SIG-M5 treated with dmso at 0.1 percent for 504 hours (cell line): ENCODE results near the gene NCDN.
"Not testable (repeated sequence)": the region's sequence is repeated elsewhere in the genome, so short reads cannot be mapped to it uniquely, and the experiment has no call there.

Experiments used
- DNase-seq: peaks from one replicate; lab custom pipeline; 2025; ENCODE audit not compliant: unreplicated experiment; lab: John Stamatoyannopoulos, UW

The NCDN gene

DNA sequence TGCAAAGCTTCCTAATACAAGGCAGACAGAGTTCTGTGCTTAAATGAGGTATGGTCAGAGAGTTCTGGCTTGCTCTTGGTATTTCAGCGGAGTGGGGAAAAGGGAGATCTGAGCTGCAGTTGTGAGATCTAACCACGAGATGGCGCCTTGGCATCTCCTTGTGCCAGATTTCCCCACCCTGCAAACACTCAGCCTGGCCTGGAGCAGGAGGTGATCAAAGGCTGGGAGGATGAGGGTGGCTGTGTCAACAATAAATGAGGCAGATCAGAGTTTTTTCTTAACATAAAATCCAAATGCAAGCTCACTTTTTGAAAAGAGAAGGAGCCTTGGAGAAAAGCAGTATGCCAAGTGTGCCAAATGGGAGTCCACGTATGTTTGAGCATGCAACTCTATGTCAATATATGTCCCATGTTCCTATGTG, 11.4 kb downstream of the NCDN start:
- peak; percentile 58 for DNase-seq

DNA sequence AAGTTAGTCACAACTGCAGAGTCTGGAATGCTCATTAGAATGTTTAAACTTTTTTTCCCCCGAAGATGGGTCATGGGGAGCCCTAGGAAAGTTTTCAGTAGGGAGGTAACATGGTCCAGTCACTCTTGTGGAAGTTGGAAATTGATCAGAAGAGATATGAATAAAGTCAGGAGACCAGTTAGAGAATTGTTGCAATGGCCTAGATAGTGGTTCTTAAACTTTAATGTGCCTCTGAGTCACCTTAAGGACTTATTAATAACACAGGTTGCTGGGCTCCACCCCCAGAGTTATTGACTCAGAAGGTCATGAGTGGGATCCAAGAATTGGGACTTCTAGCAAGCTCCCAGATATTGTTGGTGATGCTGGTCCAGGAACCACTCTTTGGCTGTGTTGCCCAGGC, 12.3 kb downstream of the NCDN start:
- no peak for DNase-seq

DNA sequence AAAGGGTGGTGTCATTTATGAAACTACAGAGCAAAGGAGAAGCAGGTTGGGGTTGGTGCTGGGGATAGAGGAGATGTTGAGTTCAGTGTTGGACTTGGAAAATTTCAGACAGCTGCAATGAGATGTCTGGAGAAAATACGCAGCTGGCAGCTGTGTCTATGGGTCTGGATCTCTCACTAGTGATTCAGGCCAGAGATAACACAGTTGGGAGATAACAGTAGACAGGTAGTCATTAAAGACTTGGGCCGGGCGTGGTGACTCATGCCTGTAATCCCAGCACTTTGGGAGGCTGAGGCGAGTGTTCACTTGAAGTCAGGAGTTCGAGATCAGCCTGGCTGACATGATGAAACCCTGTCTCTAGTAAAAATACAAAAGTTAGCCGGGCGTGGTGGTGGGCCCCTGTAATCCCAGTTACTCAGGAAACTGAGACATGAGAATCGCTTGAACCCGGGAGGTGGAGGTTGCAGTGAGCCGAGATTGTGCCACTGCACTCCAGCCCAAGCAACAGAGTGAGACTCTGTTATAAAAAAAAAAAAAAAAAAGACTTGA, 13.1 kb downstream of the NCDN start:
- DNase-seq, result no peak

DNA sequence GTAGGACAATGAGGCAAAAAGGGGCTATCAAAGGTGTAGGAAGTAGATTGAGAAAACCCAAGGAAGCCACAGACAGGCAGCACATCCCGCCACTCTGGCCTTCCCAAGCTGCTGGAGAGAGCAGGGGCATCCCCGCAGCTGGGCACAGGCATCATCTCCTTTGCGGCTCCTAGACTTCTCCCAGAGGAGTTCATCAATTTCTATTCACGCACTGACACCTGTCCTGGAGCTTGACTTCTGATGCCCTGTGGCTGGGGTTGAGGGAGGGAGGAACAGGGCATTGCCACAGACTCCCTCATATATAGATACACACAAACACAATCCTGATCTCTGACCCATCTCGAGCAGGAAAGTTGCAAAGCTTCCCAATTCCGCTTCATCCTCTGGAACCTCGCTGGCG, 13.7 kb downstream of the NCDN start:
- no peak for DNase-seq

DNA sequence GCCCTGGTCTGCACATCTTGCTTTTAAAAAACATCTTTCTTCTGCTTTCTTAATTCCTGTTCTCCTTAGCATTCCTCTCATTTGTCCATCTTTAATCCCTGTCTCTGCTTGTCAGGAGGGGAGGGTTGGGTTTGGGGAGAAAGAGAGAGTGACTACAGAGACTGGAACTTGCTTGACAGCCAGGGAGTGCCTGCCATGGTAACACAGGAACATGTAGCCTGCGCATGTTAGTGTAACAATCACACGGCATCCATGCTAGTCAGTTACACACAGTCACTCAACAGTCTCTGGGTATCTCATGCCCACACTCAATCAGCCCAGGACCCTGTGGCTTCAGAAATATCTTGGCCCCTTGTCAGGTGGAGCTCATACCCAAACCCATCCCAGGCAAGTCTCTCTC, 14.7 kb downstream of the NCDN start:
- no peak for DNase-seq

DNA sequence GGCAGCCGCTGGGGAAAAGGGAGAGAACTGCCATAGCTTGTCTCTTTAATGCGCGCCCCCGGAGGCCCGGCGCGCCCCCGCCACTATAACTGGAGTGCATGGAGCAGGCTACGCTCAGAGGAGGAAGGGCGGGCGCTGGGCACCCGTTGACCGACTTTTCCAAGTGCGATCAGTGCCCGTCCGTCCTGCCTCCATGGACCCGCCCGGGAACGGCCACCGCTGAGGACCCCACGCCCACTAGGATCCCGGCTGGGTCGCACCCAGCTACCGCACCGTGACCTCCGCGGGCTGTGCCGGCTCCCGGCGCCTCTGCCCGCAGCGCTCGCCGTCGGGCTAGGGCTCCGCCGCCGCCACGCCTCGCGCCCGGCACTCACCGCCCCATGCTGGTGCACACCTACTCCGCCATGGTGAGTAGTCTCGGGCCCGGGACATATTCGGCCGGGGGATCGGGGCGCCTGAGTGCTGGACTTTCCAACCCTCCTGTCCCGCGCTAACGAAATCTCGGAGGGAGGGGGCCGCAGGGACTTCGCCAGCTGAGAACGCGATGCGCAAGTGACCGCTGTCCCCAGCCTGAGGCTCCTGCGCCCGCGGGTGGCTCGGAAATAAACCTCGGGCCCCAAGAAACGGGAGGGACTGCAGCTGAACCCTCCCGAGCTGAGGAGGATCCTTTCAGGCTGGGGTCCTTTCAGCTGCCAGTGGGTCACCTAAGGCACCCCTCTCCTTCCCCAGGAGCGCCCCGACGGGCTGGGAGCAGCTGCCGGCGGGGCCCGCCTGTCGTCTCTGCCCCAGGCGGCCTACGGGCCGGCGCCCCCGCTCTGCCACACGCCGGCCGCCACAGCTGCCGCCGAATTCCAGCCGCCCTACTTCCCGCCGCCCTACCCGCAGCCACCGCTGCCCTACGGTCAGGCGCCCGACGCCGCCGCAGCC, 15.9 kb downstream of the NCDN start, which contains the start of gene TFAP2E:
Gene TFAP2E, plus strand, starts transcription at position 117 of the 927 bp plus-strand sequence. Its CDS starts 264 bp downstream, at position 381.
- DNase-seq, result no peak

DNA sequence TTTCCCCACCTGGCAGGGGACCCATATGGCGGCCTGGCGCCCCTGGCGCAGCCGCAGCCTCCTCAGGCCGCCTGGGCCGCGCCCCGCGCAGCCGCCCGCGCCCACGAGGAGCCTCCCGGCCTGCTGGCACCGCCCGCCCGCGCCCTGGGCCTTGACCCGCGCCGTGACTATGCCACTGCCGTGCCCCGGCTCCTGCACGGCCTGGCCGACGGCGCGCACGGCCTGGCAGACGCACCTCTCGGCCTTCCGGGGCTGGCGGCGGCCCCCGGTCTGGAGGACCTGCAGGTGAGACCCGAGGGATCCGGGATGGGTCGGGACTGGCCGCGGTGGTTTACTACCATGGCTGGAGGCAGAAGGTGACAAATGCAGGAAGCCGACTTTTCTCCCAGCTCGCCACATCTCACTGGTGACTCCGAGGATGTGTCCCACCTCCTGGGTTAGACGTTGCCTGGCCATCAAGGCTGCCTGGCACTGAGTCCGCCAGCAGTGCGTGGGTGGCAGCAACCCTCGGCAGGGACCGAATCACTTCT, 16.6 kb downstream of the NCDN start:
- no peak for DNase-seq

DNA sequence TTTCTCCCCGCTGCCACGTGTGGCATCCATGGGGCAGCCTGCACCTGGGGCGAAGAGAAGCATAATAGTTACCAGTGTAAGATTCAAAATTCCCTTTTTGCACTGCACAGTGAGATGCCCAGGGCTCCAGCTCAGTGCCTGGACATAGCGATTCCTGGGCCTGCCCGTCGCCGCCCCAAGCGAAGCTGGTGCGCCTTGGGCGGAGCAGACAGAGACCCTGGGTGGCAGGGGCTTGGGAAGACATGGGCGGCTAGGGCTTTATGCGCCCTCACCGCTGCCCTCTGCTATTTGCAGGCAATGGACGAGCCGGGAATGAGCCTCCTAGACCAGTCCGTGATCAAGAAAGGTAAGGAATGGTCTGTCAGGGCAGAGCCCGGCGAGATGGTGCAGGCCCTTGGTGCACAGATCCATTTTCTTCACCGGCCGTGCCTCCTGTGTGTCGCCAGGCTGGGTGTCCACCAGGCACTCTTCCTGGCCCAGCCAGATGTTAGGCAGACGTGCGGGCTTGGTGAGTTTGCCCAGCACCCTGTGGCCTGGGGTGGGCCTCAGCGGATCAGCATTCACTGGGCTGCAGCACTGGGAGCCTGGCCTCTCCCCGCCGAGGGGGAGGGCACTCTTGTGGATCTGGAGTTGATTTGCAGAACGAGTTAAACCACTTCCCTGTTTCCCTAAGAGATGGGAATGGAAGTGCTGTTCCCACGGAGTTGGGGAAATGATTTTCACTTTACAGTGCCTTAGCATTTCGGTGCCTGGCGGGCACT, 17.2 kb downstream of the NCDN start:
- no peak for DNase-seq

DNA sequence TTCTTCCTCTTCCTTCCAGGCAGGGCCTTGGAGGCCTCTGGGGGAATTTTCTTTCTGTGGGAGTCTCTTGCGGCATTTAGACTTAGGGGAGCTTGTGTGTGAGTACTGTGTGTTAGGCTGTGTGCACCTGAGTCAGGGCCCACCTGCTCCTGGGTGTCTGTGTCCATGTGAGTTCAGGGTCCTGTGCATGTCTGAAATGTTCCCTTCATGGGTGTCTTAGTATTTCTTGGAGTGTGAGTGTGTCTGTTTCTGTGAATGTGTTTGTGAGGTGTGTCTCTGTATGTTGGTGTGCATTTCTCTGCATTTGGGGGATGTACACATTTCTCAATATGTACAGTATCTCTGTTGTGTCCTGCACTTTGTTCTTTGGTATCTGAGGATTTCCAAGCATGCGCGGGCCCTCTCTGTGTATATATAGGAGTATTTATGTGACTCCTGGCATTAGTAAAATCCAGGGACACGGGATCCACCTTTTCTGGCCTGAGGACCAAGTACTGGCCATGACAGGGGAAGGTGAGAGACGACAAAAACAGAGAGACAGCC, 17.9 kb downstream of the NCDN start:
- DNase-seq, result no peak

DNA sequence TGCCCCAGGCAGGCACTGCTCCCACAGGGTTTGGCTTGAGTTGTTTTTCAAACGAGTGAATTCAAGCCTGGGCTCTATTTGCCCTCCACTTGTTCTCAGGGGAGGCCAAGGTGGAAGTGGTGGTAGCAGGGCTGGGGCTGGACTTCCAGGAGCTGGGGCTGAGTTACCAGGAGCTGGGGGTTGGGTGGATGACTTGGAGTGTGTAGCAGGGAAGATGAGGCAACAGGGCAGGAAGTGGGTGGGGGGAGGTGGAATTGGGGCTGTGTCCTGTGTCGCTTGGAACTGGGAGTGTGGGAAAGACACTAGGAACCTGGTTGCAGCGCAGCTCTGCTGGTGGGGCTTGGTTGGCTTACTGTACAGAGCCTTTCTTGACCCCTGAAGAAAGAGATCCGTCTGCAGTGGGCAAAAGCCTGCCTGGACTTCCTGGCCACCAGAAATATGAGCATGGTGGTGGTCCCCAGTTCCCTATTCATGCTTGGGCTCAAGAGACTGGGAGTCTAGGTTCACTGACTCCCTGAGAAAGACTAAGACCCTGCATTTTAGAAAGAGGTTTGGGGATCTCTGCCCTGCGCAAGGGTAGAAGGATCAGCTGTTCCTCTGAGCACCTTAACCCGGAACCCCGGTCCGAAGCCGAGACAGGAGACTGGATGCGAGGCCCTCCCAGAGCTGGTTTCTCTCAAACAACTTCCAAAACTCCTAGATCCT, 18.6 kb downstream of the NCDN start:
- no peak for DNase-seq

DNA sequence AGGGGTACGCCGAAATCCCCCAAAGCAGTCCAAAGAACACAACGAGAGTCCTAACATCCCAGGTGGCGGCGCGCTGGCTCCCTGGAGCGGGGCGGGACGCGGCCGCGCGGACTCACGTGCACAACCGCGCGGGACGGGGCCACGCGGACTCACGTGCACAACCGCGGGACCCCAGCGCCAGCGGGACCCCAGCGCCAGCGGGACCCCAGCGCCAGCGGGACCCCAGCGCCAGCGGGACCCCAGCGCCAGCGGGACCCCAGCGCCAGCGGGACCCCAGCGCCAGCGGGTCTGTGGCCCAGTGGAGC, 19.1 kb downstream of the NCDN start:
- not testable (repeated sequence) for DNase-seq

DNA sequence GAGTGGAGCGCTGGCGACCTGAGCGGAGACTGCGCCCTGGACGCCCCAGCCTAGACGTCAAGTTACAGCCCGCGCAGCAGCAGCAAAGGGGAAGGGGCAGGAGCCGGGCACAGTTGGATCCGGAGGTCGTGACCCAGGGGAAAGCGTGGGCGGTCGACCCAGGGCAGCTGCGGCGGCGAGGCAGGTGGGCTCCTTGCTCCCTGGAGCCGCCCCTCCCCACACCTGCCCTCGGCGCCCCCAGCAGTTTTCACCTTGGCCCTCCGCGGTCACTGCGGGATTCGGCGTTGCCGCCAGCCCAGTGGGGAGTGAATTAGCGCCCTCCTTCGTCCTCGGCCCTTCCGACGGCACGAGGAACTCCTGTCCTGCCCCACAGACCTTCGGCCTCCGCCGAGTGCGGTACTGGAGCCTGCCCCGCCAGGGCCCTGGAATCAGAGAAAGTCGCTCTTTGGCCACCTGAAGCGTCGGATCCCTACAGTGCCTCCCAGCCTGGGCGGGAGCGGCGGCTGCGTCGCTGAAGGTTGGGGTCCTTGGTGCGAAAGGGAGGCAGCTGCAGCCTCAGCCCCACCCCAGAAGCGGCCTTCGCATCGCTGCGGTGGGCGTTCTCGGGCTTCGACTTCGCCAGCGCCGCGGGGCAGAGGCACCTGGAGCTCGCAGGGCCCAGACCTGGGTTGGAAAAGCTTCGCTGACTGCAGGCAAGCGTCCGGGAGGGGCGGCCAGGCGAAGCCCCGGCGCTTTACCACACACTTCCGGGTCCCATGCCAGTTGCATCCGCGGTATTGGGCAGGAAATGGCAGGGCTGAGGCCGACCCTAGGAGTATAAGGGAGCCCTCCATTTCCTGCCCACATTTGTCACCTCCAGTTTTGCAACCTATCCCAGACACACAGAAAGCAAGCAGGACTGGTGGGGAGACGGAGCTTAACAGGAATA, 19.7 kb downstream of the NCDN start:
- peak; percentile 38 for DNase-seq

DNA sequence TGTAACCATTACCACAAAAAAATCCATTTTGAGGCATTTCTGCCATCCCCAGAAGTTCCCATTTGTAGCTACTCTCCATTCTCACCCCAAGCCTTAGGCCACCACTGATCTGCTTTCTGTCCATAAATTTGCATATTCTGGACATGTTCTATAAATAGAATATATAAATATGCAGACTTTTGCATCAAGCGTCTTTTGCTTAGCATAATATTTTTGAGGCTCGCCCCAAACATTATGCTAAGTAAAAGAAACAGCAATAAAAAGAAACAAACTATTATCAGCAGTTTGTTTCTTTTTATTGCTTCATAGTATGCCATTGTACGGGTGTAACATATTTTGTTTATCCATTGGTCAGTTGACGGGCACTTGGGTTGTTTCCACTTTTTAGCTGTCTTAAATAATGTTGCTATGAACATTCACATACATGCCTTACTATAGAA, 23.4 kb downstream of the NCDN start:
- DNase-seq, result no peak

DNA sequence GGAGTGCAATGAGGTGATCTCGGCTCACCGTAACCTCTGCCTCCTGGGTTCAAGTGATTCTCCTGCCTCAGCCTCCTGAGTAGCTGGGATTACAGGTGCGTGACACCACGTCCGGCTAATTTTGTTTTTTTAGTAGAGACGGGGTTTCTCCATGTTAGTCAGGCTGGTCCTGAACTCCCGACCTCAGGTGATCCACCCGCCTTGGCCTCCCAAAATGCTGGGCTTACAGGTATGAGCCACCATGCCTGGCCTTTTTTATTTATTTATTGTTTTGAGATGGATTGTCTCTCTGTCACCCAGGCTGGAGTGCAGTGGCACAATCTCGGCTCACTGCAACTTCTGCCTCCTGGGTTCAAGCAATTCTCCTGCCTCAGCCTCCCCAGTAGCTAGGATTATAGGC, 24.0 kb downstream of the NCDN start:
- DNase-seq, result not testable (repeated sequence)

DNA sequence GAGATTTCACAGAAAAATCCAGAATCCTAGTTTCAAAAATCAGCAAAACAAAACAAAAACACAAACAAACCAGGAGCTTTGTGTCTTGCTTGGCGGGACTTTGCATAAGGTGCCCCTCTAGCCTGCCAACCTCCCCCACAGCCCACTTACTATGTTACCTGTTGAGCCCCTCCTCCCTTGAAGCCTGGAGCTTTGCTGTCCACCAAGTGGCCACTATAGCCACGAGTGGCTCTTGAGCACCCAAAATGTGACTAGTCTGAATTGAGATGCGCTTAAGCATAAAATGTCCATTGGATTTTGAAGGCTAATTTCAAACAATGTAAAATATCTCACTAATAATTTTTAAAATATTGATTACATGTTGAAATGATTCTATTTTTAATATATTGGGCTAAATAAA, 27.7 kb downstream of the NCDN start:
- DNase-seq, result no peak

DNA sequence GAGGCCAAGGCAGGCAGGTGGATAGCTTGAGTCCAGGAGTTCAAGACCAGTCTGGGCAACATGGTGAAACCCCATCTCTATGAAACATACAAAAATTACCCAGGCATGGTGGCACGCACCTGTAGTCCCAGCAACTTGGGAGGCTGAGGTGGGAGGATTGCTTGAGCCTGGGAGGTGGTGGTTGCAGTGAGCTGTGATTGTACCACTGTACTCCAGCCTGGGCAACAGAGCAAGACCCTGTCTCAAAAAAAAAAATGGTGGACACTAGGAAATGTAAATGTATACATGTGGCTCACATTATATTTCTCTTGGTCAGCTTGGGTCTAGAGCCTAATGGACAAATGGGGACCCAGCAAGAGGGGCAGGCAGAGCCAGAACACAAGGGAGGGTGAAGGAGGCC, 28.2 kb downstream of the NCDN start:
- not testable (repeated sequence) for DNase-seq

DNA sequence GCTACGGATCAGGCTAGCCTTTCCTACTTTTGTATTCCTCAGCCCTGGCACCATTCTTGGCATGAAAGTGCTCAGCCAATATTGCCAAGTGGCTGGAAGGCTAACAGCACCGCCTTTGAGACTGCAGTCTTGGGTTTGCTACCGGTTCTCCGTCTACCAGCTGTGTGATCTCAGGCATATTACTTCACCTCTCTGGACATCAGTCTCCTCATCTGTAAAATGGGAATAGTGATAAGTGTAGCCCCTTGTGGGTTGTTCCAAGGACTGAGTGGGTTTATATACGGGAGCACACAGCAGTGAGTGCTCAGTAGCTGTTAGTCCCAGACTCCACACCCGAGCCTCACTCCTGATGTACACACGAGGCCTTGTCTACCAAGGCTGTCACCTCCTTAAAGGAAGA, 29.2 kb downstream of the NCDN start:
- no peak for DNase-seq

DNA sequence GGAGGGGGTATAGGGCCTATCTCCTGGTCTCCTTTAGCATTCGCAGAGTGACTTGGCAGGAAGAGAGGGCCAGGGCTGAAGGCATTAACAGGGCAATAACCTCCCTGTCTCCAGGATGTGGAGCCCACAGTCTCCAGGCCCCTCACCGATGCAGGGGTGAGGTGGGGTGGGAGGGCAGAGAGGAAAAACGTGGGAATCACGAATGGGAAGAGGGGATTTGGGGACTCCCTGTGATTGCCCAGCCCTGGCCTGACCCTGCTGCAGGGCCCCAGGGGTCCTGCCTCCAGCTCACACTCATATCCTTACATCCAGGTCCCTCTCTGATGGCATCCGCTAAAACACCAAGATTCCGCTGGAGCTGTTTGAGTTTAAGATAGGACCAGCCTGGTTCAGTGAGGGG, 30.1 kb downstream of the NCDN start:
- DNase-seq, result no peak

DNA sequence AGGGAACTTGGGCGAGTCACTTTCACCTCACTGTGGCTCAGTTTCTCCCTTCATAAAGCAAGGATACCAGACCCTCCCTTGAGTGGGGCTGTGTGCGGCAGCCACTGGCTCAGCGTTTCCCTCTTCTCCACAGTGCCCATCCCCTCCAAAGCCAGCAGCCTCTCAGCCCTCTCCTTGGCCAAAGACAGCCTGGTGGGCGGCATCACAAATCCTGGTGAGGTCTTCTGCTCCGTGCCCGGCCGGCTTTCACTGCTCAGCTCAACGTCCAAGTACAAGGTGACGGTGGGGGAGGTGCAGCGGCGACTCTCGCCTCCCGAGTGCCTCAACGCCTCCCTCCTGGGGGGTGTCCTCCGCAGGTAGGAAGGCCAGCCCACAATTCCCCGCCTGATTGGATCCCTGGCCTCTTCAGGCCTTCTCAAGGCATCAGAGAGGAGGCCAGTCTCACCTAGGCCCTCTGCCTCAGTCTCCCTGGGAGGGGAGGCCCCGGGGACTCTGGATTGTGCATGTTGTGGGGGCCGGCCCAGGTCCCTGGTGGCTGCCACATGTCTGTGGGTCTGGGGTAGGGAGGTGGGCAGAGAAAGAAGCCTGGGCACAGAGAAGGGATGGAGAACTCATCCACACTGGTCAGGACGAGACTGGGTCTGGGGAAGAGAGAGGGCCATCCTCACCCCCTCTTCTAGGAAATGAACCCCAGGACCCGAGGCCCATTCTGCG, 30.8 kb downstream of the NCDN start:
- DNase-seq, result no peak
